Thyroid gland (tissue), 4 donors: ENCODE data around the gene ZXDC.

Experiments used
- CTCF ChIP-seq, 6 experiments: fragments of 200-600 bp in 3 of 6; fragments of 450-650 bp in 3 of 6; sonication (generic) in 3 of 6; IDR thresholded peaks; one replicate each; pipeline ENCODE4 v1.5.1; 2016 to 2019; ENCODE audit warnings: antibody characterized with exemption in 6 of 6, mild to moderate bottlenecking in 2 of 6, inconsistent platforms in 1 of 6, moderate library complexity in 1 of 6
- POLR2A ChIP-seq, 2 donors: fragments of 450-650 bp; IDR thresholded peaks; one replicate each; pipeline ENCODE4 v1.6.1; 2017; ENCODE audit warnings: antibody characterized with exemption in 2 of 2, mild to moderate bottlenecking in 2 of 2, moderate library complexity in 1 of 2

GRCh38 chr3:126417515-126417914 lies 58.2 kb downstream of the ZXDC start:
- TF ChIP-seq CTCF (IDR thresholded peaks at IDR 0.05): no peak
- TF ChIP-seq POLR2A (IDR thresholded peaks at IDR 0.05): no peak
